ENCODE data around the gene RAB37.

The RAB37 gene

GRCh38 chr17:74736513-74737298, at the start of gene RAB37:
RAB37 (plus strand) TSS chr17:74737256; CDS start chr17:74737273, 17 bp downstream.
- no peak for DNase-seq (ENCODE audit: low read depth)

GRCh38 chr17:74687886-74688285, 49.2 kb upstream of the RAB37 start:
- DNase-seq (ENCODE audit: low read depth): no peak

- no peak for DNase-seq (ENCODE audit: low read depth)
These were observed 46.6 kb upstream of the RAB37 start for GRCh38 chr17:74690409-74690825.

GRCh38 chr17:74691151-74691550, 45.9 kb upstream of the RAB37 start:
- no peak for DNase-seq (ENCODE audit: low read depth)

- no peak for DNase-seq (ENCODE audit: low read depth)
These were observed 43.0 kb upstream of the RAB37 start for GRCh38 chr17:74694081-74694480.

- no peak for DNase-seq (ENCODE audit: low read depth)
These were observed 41.4 kb upstream of the RAB37 start for GRCh38 chr17:74695629-74696028.

GRCh38 chr17:74697515-74697914, 39.5 kb upstream of the RAB37 start:
- DNase-seq (ENCODE audit: low read depth): no peak

- DNase-seq (ENCODE audit: low read depth): no peak
These were observed 39.0 kb upstream of the RAB37 start for GRCh38 chr17:74698069-74698468.

GRCh38 chr17:74699236-74699635, 37.8 kb upstream of the RAB37 start:
- DNase-seq (ENCODE audit: low read depth): no peak

- no peak for DNase-seq (ENCODE audit: low read depth)
These were observed 34.8 kb upstream of the RAB37 start for GRCh38 chr17:74702116-74702871.

GRCh38 chr17:74703311-74703710, 33.7 kb upstream of the RAB37 start:
- DNase-seq (ENCODE audit: low read depth): no peak

GRCh38 chr17:74704544-74704943, 32.5 kb upstream of the RAB37 start:
- no peak for DNase-seq (ENCODE audit: low read depth)

- no peak for DNase-seq (ENCODE audit: low read depth)
These were observed 25.8 kb upstream of the RAB37 start for GRCh38 chr17:74711058-74711824.

GRCh38 chr17:74712301-74712700, 24.8 kb upstream of the RAB37 start:
- no peak for DNase-seq (ENCODE audit: low read depth)

- DNase-seq (ENCODE audit: low read depth): no peak
These were observed 24.3 kb upstream of the RAB37 start, which contains the start of gene CD300LF for GRCh38 chr17:74712756-74713155. CD300LF (minus strand) TSS chr17:74712923; CDS start chr17:74712866, 57 bp downstream.

GRCh38 chr17:74713171-74713755, 23.8 kb upstream of the RAB37 start:
- no peak for DNase-seq (ENCODE audit: low read depth)

- no peak for DNase-seq (ENCODE audit: low read depth)
These were observed 21.9 kb upstream of the RAB37 start for GRCh38 chr17:74715144-74715543.

GRCh38 chr17:74720506-74720905, 16.6 kb upstream of the RAB37 start:
- DNase-seq (ENCODE audit: low read depth): no peak

- no peak for DNase-seq (ENCODE audit: low read depth)
These were observed 14.3 kb upstream of the RAB37 start for GRCh38 chr17:74722782-74723181.

GRCh38 chr17:74723891-74724290, 13.2 kb upstream of the RAB37 start:
- DNase-seq (ENCODE audit: low read depth): no peak

- no peak for DNase-seq (ENCODE audit: low read depth)
These were observed 11.9 kb upstream of the RAB37 start for GRCh38 chr17:74725111-74725510.

- DNase-seq (ENCODE audit: low read depth): no peak
These were observed 8.9 kb upstream of the RAB37 start for GRCh38 chr17:74728033-74728701.

Measured in stimulated activated CD8-positive, alpha-beta memory T cell treated with anti-CD3 and anti-CD28 coated beads, Interleukin-15, amount 100 ng/mL, for 1 hour (primary cell).